CD4-positive, alpha-beta T cell (primary cell): ENCODE data around the gene CDH4. TPM values are rescaled to one million over a fixed set of nuclear protein-coding genes. Genes with fewer than 3 reads are reported as not detected.

Experiments
- ATAC-seq: fragments of 200-7000 bp; cut with Tn5 transposase; one replicate; pipeline ENCODE4 v1.10.0; 2022; ENCODE audit warnings: mild to moderate bottlenecking; ENCODE audit not compliant: poor library complexity
- CTCF ChIA-PET: fragments of 350-600 bp; sonication (Branson Sonifier 250); formaldehyde crosslinking; loops from one replicate; lab custom pipeline; 2021; ENCODE audit warnings: antibody characterized with exemption, inconsistent platforms; lab: Charles Lee
- POLR2A ChIA-PET: fragments of 350-600 bp; sonication (Branson Sonifier 250); formaldehyde crosslinking; loops from one replicate; lab custom pipeline; 2021; ENCODE audit warnings: antibody characterized with exemption, inconsistent platforms; lab: Charles Lee
- DNase-seq, 14 experiments: peaks; one replicate each; pipeline ENCODE4 v3.0.0-alpha.2; 2013 to 2020; ENCODE audit warnings: mixed read lengths in 2 of 14
- H3K27ac ChIP-seq, 2 donors: one replicate each; pipeline versions ENCODE4 v1.5.1 to v1.7.0; 2013; ENCODE audit warnings: low read length in 2 of 2, low read depth in 1 of 2, mild to moderate bottlenecking in 1 of 2
- H3K27me3 ChIP-seq, 2 experiments: 1 replicate in 1 of 2; 2 replicates in 1 of 2; pipeline versions ENCODE4 v1.6.1 to v1.7.0; 2013; ENCODE audit warnings: low read length in 2 of 2, control low read depth in 1 of 2, mild to moderate bottlenecking in 1 of 2, moderate library complexity in 1 of 2; ENCODE audit not compliant: insufficient read depth in 2 of 2, control insufficient read depth in 1 of 2
- H3K36me3 ChIP-seq: one replicate; pipeline ENCODE4 v1.6.1; 2013; ENCODE audit warnings: low read length, control low read depth; ENCODE audit not compliant: insufficient read depth
- H3K4me1 ChIP-seq: one replicate; pipeline ENCODE4 v1.6.1; 2013; ENCODE audit warnings: low read length, control low read depth; ENCODE audit not compliant: insufficient read depth
- H3K4me3 ChIP-seq: one replicate; pipeline ENCODE4 v1.5.1; 2013; ENCODE audit warnings: mild to moderate bottlenecking, low read length, moderate library complexity
- H3K9me3 ChIP-seq, 2 experiments: 1 replicate in 1 of 2; 2 replicates in 1 of 2; pipeline versions ENCODE4 v1.6.1 to v1.7.0; 2013; ENCODE audit warnings: low read length in 2 of 2, mild to moderate bottlenecking in 2 of 2, control low read depth in 1 of 2, moderate library complexity in 1 of 2; ENCODE audit not compliant: control insufficient read depth in 1 of 2, insufficient read depth in 1 of 2
- H3K27ac Mint-ChIP-seq: one replicate; pipeline ENCODE4 v1.8.0; 2020; ENCODE audit warnings: mixed read lengths
- H3K27me3 Mint-ChIP-seq: one replicate; pipeline ENCODE4 v1.8.0; 2021; ENCODE audit warnings: mixed read lengths
- H3K36me3 Mint-ChIP-seq: one replicate; pipeline ENCODE4 v1.8.0; 2021; ENCODE audit warnings: low read depth, mixed read lengths
- H3K4me1 Mint-ChIP-seq: one replicate; pipeline ENCODE4 v1.8.0; 2021; ENCODE audit warnings: low read depth, mixed read lengths
- H3K4me3 Mint-ChIP-seq: one replicate; pipeline ENCODE4 v1.8.0; 2020; ENCODE audit warnings: mild to moderate bottlenecking, mixed read lengths
- H3K9me3 Mint-ChIP-seq: one replicate; pipeline ENCODE4 v1.8.0; 2020; ENCODE audit warnings: mixed read lengths
- intact Hi-C, 2 experiments: fragments of 100-400 bp; cut with DNase I in 1 of 2; cut with micrococcal nuclease in 1 of 2; formaldehyde crosslinking; loops; one replicate each; pipeline versions ENCODE4 v1.15.1 to v1.9.0; 2023 to 2025; cut with DNase I, micrococcal nuclease
- total RNA-seq, 174 experiments: library from RNA in 2 of 174; stranded (reverse) in 2 of 174; gene quantifications; one replicate each; pipeline ENCODE4 v1.2.3 and lab custom pipeline; 2021 to 2026
- TF ChIP-seq, protein P1 (sequence below): fragments of 200-600 bp; IDR thresholded peaks from one replicate; pipeline ENCODE4 v1.8.0; 2022; ENCODE audit warnings: antibody characterized with exemption, mild to moderate bottlenecking

Gene CDH4
- total RNA-seq, 2 experiments from 2014 or later = 0.11 TPM

DNA sequence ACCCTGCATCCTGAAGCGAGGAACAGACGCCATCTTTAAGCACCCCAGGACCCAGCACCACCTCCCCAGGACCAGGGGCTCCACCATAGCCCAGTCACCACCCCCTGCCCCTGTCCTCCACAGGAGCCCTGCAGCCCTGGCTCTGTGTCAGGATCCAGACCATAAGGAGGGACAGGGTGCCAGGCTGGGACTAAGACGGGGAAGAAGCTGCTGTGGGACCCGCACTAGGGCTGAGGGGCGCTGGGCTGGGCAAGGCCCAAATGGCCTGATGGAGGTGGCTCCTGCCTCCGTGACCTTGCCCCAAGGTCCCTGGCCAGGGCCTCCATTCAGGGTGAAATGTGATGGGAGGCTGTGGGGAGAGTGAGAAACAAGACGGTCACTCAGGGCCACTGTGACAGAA, 428.0 kb downstream of the CDH4 start:
- H3K36me3 Mint-ChIP-seq = no peaks in the 10 kb centered on the region
- Histone ChIP-seq H3K4me1 (no peaks in the 10 kb centered on the region), H3K27ac (no peak overlapping the region), H3K9me3 (peaks cover 0 to 24% of the 10 kb centered on the region in 2 experiments), H3K27me3 (no peaks in the 10 kb centered on the region), H3K4me3 (no peak overlapping the region), H3K36me3 (no peaks in the 10 kb centered on the region)
- TF ChIP-seq, protein P1, sequence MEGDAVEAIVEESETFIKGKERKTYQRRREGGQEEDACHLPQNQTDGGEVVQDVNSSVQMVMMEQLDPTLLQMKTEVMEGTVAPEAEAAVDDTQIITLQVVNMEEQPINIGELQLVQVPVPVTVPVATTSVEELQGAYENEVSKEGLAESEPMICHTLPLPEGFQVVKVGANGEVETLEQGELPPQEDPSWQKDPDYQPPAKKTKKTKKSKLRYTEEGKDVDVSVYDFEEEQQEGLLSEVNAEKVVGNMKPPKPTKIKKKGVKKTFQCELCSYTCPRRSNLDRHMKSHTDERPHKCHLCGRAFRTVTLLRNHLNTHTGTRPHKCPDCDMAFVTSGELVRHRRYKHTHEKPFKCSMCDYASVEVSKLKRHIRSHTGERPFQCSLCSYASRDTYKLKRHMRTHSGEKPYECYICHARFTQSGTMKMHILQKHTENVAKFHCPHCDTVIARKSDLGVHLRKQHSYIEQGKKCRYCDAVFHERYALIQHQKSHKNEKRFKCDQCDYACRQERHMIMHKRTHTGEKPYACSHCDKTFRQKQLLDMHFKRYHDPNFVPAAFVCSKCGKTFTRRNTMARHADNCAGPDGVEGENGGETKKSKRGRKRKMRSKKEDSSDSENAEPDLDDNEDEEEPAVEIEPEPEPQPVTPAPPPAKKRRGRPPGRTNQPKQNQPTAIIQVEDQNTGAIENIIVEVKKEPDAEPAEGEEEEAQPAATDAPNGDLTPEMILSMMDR = no peak
- no peak overlapping the region for H3K27ac Mint-ChIP-seq
- ChIA-PET CTCF (no interaction called here), POLR2A (no interaction called here)
- DNase-seq (no peak), ATAC-seq (no peak)
- intact Hi-C loops = no loop called here
- no peak overlapping the region for H3K4me3 Mint-ChIP-seq
- no peaks in the 10 kb centered on the region for H3K9me3 Mint-ChIP-seq
- no peaks in the 10 kb centered on the region for H3K4me1 Mint-ChIP-seq
- H3K27me3 Mint-ChIP-seq = no peaks in the 10 kb centered on the region

DNA sequence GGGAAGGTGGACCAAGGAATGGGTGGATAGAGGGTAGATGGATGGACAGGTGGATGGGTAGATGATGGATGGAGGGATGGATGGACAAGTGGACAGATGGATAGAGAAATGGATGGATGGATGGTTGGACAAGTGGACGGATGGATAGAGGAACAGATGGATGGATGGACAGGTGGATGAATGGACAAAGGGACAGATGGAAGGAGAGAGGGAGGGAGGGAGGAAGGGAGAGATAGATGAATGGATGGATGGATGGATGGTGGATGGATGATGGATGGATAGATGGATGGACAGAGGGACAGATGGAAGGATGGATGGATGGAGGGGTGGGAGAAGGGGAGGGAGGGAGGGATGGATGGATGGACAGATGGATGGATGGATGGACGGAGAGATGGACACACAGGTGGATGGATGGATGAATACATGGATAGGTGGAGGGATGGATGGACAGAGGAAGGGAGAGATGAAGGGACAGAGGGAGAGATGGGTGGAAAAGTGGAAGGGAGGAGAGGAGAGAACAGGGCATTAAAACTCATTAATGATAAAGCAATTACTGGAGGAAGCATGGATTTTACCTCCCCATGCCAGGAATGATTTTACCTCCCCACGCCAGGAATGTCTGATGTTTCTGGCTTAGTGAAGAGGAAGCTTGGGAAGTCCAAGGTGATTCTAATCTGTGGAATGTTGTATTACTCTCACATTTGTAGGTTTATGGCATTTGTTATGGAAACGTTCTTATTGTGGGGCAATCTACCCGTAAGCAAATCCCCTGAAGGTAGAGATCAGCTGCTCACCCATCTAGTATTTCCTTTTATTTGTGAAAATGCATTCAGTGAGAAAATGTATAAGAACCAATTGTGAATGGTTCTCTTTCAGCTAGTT, 430.3 kb downstream of the CDH4 start:
- no peak overlapping the region for H3K27ac Mint-ChIP-seq
- H3K9me3 ChIP-seq = peaks cover 0 to 26% of the 10 kb centered on the region in 2 experiments
- POLR2A ChIA-PET = no interaction called here
- H3K36me3 Mint-ChIP-seq = no peaks in the 10 kb centered on the region
- H3K27ac ChIP-seq = no peak overlapping the region
- no peaks in the 10 kb centered on the region for H3K27me3 Mint-ChIP-seq
- no peaks in the 10 kb centered on the region for H3K4me1 Mint-ChIP-seq
- CTCF ChIA-PET = no interaction called here
- no peaks in the 10 kb centered on the region for H3K36me3 ChIP-seq
- no peaks in the 10 kb centered on the region for H3K27me3 ChIP-seq
- no peaks in the 10 kb centered on the region for H3K4me1 ChIP-seq
- intact Hi-C loops = no loop called here
- DNase-seq = no peak
- H3K9me3 Mint-ChIP-seq = no peaks in the 10 kb centered on the region
- no peak overlapping the region for H3K4me3 ChIP-seq
- no peak overlapping the region for H3K4me3 Mint-ChIP-seq
- ATAC-seq = no peak
- TF ChIP-seq, protein P1 = no peak

DNA sequence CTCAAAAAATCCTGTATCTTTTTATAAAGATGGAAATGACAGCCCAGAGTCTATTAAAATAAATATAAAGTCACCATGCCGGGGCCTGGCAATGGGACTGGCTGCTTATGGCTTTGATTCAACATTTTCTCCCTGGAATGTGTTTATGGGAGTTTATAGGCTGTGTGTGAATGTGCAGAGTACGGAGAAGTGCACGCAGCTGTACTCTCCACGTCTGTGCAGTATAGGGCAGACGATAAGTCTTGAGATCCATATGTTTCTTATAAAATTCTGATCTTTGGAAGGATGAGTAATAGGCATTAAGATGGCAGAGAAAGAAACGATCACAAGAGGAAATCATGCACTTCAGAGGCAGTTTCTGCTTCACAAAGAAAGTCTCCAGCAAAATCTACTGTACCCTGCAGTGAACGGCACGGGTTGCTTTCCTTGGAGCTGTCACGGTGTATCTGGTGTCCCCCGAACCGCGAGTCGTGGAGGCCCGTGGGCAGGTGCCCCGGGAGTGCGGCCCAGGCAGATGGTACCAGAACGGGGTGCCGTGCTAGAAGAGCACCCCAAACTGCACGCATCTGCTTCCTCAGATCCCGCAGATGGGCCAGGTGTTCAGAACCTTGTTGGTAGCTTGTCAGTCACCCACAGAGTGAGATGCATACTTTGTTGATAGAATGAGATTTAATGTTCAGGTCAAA, 431.1 kb downstream of the CDH4 start:
- ChIA-PET POLR2A (no interaction called here), CTCF (no interaction called here)
- H3K9me3 Mint-ChIP-seq = no peaks in the 10 kb centered on the region
- no peak overlapping the region for H3K4me3 Mint-ChIP-seq
- H3K27ac Mint-ChIP-seq = no peak overlapping the region
- Histone ChIP-seq H3K9me3 (peaks cover 0 to 26% of the 10 kb centered on the region in 2 experiments), H3K4me3 (no peak overlapping the region), H3K27ac (no peak overlapping the region), H3K36me3 (no peaks in the 10 kb centered on the region), H3K27me3 (no peaks in the 10 kb centered on the region), H3K4me1 (no peaks in the 10 kb centered on the region)
- no peak for DNase-seq
- TF ChIP-seq, protein P1 = no peak
- intact Hi-C loops = no loop called here
- H3K4me1 Mint-ChIP-seq = no peaks in the 10 kb centered on the region
- ATAC-seq = no peak
- H3K27me3 Mint-ChIP-seq = no peaks in the 10 kb centered on the region
- H3K36me3 Mint-ChIP-seq = no peaks in the 10 kb centered on the region
